GM21390 (cell line): ENCODE results near the gene RTN4RL1.

Experiments
- ATAC-seq: cut with Tn5 transposase; IDR thresholded peaks from one replicate; pipeline ENCODE4 v1.9.1; 2021; ENCODE audit not compliant: unreplicated experiment

The RTN4RL1 gene

DNA sequence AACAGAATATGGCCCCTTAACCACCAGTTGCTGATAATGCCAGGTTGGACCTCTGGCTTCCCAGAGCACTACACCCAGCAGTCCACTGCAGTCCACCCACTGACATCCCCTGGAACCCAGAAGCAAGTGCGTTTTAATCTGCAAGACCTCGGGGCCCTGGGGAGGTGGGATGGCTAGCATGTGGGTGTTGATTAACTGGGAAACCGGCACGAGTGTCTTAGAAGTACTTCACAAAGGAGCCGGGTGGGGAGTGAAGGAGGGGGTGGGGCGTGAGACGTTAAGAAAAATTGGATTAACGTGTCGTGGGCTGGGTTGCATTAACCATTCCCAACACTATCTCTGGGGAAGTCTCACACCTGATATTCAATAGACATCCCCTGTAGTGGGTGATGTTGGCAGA lies 23.7 kb upstream of the RTN4RL1 start:
- no peak for ATAC-seq

- no peak for ATAC-seq
Observed at GRCh38 chr17:2047590-2047989, 22.5 kb upstream of the RTN4RL1 start.

GRCh38 chr17:2044263-2044894 lies 19.2 kb upstream of the RTN4RL1 start:
- ATAC-seq = no peak

- ATAC-seq = no peak
Observed at GRCh38 chr17:2043785-2044184, 18.7 kb upstream of the RTN4RL1 start.

DNA sequence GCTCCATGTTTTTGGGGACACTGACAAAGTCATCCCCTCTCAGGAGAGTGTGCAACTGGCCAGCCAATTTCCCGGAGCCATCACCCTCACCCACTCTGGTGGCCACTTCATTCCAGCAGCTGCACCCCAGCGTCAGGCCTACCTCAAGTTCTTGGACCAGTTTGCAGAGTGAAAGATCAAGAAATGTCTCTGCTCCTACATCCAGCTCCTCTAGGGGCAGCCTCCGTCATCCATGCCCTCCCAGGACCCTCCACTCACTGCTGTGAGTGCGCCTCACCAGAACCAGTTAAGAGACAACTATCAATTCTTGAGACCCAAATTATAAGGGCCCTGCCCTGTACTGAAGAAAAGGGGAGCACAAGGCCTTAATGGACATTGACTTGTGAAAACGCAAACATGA lies 17.8 kb upstream of the RTN4RL1 start:
- ATAC-seq = no peak

GRCh38 chr17:2042390-2042847 lies 17.3 kb upstream of the RTN4RL1 start:
- ATAC-seq = no peak

- ATAC-seq = peak; percentile 90
Observed at GRCh38 chr17:2041561-2042389, 16.6 kb upstream of the RTN4RL1 start, which contains the start of gene OVCA2. TSS of gene OVCA2 (plus strand) at chr17:2042022. CDS start at chr17:2042048, 26 bp downstream.

DNA sequence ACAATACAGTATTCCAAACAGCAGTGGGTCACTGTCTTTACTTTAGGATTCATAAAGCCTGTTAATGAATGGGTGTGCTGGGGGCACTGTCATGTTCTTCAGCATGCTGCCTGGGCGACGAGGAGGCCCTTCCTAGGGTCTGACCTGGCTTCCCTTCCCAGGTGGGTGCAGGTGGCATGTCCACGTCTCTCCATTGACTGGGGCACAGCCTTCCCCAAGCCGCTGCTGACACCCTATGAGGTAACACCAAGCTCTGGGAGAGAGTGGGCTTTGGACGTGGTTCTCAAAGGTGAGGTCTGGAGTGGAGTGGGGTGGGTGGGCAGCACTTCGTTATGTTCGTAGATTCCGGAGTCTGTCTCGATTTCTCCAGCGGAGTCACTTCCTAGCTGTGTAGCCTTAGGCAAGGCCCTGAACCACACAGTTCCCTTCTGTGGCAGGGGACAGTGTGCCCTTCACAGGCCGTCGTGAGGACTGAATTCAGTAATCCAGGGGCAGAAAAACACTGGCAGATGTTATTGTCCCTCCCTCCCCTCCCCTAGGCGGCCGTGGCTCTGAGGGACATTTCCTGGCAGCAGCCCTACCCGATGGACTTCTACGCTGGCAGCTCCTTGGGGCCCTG lies 15.9 kb upstream of the RTN4RL1 start:
- no peak for ATAC-seq

DNA sequence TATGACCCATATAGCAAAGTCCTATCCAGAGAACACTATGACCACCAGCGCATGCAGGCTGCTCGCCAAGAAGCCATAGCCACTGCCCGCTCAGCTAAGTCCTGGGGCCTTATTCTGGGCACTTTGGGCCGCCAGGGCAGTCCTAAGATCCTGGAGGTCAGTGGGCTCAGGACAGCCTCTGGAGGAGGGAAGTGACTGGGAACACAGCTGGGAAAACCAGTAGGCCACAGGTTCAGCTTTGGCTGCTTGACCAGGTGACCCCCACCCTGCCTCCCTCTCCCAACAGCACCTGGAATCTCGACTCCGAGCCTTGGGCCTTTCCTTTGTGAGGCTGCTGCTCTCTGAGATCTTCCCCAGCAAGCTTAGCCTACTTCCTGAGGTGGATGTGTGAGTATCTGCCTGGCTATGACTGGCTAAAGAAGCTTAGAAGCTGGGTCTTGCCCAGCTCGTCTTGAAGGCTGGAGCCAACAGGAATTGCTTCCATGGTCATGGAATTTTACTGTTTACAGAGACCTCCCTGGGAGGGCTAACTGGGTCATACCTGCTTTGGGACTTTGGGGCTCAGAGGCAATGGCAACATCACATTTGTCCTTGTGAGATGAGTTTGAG lies 15.2 kb upstream of the RTN4RL1 start:
- no peak for ATAC-seq

DNA sequence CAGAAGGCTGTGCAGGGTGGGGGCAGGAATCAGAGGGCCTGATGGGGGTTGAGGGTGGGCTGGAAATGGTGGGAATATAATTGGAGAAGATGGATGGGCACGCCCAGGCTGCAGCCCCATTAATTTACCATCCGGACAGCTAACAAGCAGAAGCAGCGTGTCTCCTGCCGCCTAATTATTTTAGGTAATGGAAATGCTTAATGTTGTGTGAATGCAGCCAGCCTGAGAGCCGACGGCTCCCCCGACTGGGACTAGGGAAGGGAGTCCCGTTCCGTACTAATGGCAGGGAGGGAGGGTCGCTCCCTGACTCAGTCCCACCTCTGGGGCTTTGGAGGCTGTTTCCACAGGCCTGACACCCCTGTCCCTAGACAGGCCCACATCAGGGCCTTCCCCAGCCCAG lies 12.0 kb upstream of the RTN4RL1 start:
- no peak for ATAC-seq

DNA sequence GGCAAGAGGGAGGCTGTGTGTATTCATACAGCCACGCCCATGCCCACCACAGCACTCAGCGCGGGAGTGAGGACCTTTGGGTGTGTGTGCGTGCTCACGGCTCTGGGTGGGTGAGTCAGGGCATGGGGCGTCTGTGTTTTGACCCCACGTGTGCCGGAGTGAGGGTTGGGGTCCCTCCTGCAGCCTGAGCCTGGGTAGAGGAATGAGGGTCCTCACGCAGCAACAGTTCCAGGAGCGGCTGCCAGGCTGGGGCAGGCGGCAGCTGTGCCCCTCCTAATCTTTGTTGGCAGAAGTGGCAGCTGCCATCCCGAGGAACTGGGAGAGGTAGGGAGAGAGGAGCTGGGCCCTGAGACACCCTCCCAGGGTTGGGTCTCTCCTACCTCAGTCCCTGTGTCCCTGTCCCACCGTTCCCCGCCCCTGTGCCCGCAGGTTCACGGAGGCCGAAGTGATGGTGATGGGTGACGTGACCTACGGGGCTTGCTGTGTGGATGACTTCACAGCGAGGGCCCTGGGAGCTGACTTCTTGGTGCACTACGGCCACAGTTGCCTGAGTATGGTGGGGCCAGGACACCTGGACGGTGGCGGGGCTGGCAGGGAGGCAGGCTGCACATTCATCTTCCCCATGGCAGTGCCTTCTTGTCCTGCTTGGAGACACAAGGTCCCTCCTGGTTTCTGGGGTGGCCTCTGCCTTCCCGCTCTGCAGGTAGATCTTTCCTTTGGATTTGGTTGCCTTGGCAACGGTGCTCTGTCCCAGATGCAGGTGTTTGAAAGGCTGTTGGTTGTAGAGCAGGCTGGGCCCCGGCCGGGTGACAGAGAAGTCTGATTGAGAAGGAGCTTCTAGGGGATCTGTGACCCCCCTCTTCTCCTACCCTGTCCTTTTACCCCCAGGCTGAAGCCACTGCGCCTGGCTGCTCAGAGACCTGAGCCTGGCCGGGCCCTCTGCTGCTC lies 10.7 kb upstream of the RTN4RL1 start:
- ATAC-seq = no peak

GRCh38 chr17:2034806-2035540 lies 9.8 kb upstream of the RTN4RL1 start:
- no peak for ATAC-seq

DNA sequence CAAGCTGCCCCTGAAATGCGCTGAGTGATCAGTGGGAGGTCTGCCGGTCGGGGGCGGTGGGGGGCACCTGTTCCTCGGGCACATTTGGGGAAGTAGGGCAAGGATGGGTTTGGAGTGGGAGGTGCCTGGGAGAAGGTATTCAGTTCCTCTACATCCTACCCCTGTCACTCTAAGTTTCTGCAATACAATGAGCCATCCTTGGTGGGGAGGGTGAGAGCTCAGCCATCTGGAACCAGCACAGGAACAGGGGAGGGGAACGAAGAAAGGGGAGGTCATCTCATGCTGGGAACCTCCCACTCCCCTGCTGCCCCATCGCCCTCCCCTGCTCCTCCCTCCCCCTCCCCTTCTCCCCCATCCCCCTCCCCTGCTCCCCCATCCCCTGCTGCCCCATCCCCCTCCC lies 9.0 kb upstream of the RTN4RL1 start:
- ATAC-seq = no peak

DNA sequence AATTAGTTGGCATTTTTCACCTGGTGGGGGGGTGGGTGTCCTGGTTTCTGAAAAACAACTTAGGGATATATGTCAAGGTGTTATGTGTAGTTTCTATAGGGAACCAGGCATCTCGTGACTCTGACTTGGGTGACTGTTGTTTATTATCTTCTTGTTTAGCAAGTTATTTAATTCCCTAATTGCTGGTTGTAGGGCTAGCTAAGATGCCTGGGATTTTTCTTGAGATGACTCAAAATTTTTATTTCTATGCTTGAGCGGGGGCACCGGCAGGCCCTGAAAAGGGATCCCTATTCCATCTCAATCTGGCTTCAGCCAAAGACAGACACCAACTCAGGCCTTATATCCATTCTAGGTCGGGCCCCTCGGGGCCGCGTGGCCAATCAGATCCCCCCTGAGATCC lies 8.0 kb upstream of the RTN4RL1 start:
- ATAC-seq = no peak

DNA sequence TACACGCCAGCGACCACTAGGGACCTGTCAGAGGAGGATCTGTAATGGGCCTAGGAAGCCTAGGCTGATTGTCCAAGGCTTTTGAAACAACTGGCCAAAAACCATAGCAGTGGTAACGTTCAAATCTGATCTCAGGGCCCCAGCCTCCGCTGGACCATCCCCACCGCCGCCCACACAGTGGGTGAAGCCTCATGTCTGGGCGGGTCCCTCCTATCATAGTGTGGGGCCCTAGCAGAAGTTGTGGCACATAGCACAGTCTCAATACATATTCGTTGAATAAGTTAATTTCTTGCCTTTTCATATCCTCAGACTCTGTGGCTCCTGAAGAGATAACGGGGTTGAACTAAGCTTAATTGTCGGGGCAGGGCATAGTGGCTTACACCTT lies 5.6 kb upstream of the RTN4RL1 start:
- peak; percentile 19 for ATAC-seq

DNA sequence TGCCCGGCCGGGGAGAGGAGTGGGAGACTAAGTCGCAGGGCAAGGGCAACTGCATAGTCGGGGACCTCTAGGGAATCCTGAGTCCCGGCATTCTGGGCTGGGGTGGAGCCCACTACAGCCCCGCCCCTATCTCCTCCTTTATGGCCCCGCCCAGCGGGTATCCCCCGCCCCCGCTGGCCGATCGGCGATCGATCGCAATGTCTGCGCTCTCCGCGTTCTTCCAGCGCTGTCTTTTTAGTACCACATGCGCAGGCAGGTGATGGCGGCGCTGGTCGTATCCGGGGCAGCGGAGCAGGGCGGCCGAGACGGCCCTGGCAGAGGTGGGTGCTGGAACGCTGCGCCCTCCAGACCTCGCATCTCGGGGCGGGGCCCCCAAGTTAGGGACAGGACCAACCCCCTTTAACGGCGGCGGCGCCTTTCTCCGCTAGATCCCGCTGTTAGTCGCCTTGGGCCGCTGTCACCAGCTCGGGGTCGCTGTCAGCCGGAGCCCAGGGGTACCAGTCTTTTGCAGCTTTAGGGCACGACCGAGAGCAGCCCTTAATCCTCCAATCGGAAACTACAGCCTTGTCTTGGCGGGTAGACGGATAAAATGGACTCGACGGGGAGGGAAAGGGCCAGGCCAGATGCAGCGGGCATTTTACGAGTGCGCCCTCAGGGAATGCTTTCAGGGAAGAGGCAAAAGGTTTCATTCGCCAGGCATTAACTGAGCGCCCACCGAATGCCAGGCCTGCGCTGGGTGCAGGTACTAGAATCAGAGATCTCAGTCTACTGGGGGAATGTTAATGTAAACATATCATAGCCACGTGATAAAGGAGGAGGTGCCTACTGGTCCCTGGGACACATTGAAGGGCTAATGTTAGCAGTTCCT lies 5.0 kb upstream of the RTN4RL1 start, which contains the start of gene DPH1:
DPH1 (plus strand) TSS at position 243 of the 868 bp plus-strand sequence; CDS start at position 260, 17 bp downstream.
- peak; percentile 71 for ATAC-seq

- no peak for ATAC-seq
Observed at GRCh38 chr17:2028737-2029136, 3.6 kb upstream of the RTN4RL1 start.

DNA sequence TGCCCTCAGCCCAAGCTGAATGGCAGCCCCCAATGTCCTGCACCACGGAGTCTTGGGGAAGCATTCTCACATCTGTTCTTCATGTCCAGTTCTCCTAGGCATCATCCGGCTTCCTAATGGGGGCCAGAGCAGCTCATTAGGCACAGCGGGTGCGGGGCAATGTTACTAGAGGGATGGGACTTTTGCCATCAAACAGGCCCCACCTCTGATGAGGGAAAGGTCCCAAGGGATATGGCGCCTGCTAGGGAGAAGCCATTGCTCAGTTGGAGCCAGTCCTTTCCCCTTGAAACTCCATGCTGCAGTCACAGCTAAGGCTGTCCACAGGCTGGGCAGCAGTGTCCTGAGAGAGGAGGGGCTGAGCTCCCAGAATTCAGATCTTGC lies 3.1 kb upstream of the RTN4RL1 start:
- ATAC-seq = no peak
